K562 (cell line): ENCODE measurements around the gene NCOA1. TPM values are rescaled to one million over a fixed set of nuclear protein-coding genes. Genes with fewer than 3 reads are reported as not detected.

Source experiments
- ATAC-seq: fragments of 200-7000 bp; cut with Tn5 transposase; 3 replicates; pipeline ENCODE4 v1.9.1; 2020; ENCODE audit warnings: moderate library complexity
- BruUV-seq: library from RNA; stranded (reverse); fragments of 400-500 nt; replicated peaks from 2 replicates; lab custom pipeline; 2021; lab: Mats Ljungman, UMichigan
- CTCF ChIA-PET: fragments of 300-600 bp; formaldehyde crosslinking; extraction: SDS; loops from one replicate; lab custom pipeline; 2021; ENCODE audit warnings: low intra/inter-chr PET ratio; lab: Yijun Ruan, JAX
- POLR2A ChIA-PET: fragments of 300-600, 350-650 bp; sonication (Branson Sonifier 250); formaldehyde crosslinking; extraction: SDS; loops from one replicate; lab custom pipeline; 2021; ENCODE audit warnings: antibody characterized with exemption, inconsistent platforms; lab: Yijun Ruan, JAX
- DNase-seq, 4 experiments: peaks; one replicate each; pipeline versions ENCODE4 v3.0.0 to v3.0.0-alpha.2; 2011 to 2018; ENCODE audit warnings: low spot score in 3 of 4, mixed read lengths in 3 of 4; ENCODE audit errors: extremely low read depth in 1 of 4
- FAIRE-seq: peaks from 2 replicates; lab custom pipeline; 2011; peaks lifted over from hg19 to GRCh38; lab: Jason Lieb, UNC
- H2AFZ ChIP-seq: 2 replicates; pipeline ENCODE4 v1.6.0; 2011; ENCODE audit warnings: low read depth, low read length, control low read depth, inconsistent platforms
- H3K27ac ChIP-seq: fragments of 200-600 bp; 3 replicates; pipeline ENCODE4 v1.8.0; 2011; ENCODE audit warnings: low read depth, mild to moderate bottlenecking, control low read depth, inconsistent platforms, low read length, moderate library complexity, mixed read lengths; ENCODE audit errors: extremely low read depth
- H3K27me3 ChIP-seq, 2 experiments: fragments of 300-600 bp in 1 of 2; 2 replicates in 1 of 2; 3 replicates in 1 of 2; pipeline versions ENCODE4 v1.6.0 to v1.8.0; 2011; ENCODE audit warnings: inconsistent platforms in 2 of 2, low read length in 2 of 2, mild to moderate bottlenecking in 1 of 2, mixed read lengths in 1 of 2, moderate library complexity in 1 of 2; ENCODE audit not compliant: control insufficient read depth in 2 of 2, insufficient read depth in 2 of 2
- H3K36me3 ChIP-seq: fragments of 300-600 bp; 3 replicates; pipeline ENCODE4 v1.8.0; 2011; ENCODE audit warnings: mild to moderate bottlenecking, low read length, inconsistent platforms; ENCODE audit not compliant: control insufficient read depth, insufficient read depth
- H3K4me1 ChIP-seq, 2 experiments: fragments of 200-600 bp in 1 of 2; replicated peaks in 1 of 2; 2 replicates in 1 of 2; 3 replicates in 1 of 2; pipeline versions ENCODE4 v1.5.1 to v1.8.0; 2011; ENCODE audit warnings: inconsistent platforms in 2 of 2, low read length in 2 of 2, mild to moderate bottlenecking in 1 of 2, mixed read lengths in 1 of 2, moderate library complexity in 1 of 2; ENCODE audit not compliant: control insufficient read depth in 2 of 2, insufficient read depth in 2 of 2
- H3K4me2 ChIP-seq: 2 replicates; pipeline ENCODE4 v1.6.1; 2011; ENCODE audit warnings: low read length, control low read depth, inconsistent platforms, mixed read lengths; ENCODE audit not compliant: insufficient read depth
- H3K4me3 ChIP-seq: fragments of 200-600 bp; sonication (generic), shearing (Covaris generic); 2 replicates; pipeline ENCODE4 v1.5.1; 2016; ENCODE audit warnings: control low read depth, inconsistent platforms
- H3K79me2 ChIP-seq: fragments of 200-600 bp; 3 replicates; pipeline ENCODE4 v1.8.0; 2011; ENCODE audit warnings: low read length, inconsistent platforms; ENCODE audit not compliant: control insufficient read depth, insufficient read depth
- H3K9ac ChIP-seq, 2 experiments: 2 replicates each; pipeline versions ENCODE4 v1.6.0 to v1.6.1; 2011; ENCODE audit warnings: low read depth in 2 of 2, low read length in 2 of 2, control low read depth in 1 of 2, inconsistent platforms in 1 of 2, mild to moderate bottlenecking in 1 of 2, mixed read lengths in 1 of 2; ENCODE audit not compliant: insufficient read depth in 1 of 2
- H3K9me1 ChIP-seq: one replicate; pipeline ENCODE4 v1.6.0; 2011; ENCODE audit warnings: inconsistent platforms, mild to moderate bottlenecking, low read length, moderate library complexity; ENCODE audit not compliant: control insufficient read depth, insufficient read depth
- H3K9me3 ChIP-seq: replicated peaks from 2 replicates; pipeline ENCODE4 v1.5.1; 2011; ENCODE audit warnings: low read depth, low read length, inconsistent platforms; ENCODE audit not compliant: control insufficient read depth, insufficient read depth
- H4K20me1 ChIP-seq: replicated peaks from 2 replicates; pipeline ENCODE4 v1.6.1; 2011; ENCODE audit warnings: low read length, inconsistent platforms, mixed read lengths; ENCODE audit not compliant: control insufficient read depth, insufficient read depth
- ATF1 ChIP-seq, 2 experiments: fragments of 450-650 bp in 1 of 2; IDR thresholded peaks; 2 replicates each; pipeline ENCODE4 v1.6.1; 2016; ENCODE audit warnings: missing compliant biosample characterization in 1 of 2, missing genetic modification characterization in 1 of 2
- ATF3 ChIP-seq, 2 experiments: fragments of 450-650 bp in 1 of 2; sonication (generic) in 1 of 2; formaldehyde crosslinking in 1 of 2; IDR thresholded peaks in 1 of 2; conservative IDR thresholded peaks in 1 of 2; 2 replicates each; pipeline versions ENCODE4 v1.6.1 to v1.8.1; 2016 to 2023; ENCODE audit warnings: mild to moderate bottlenecking in 2 of 2, moderate library complexity in 2 of 2, inconsistent platforms in 1 of 2, missing genetic modification reagents in 1 of 2
- CBFB ChIP-seq: sonication (generic); formaldehyde crosslinking; IDR thresholded peaks from 2 replicates; pipeline ENCODE4 v1.4.0; 2020; ENCODE audit warnings: mild to moderate bottlenecking, missing genetic modification reagents
- HCFC1 ChIP-seq: IDR thresholded peaks from 2 replicates; pipeline ENCODE4 v1.6.1; 2012; ENCODE audit warnings: low read depth, low read length, improper control_type of control experiment
- MEIS2 ChIP-seq: fragments of 450-650 bp; IDR thresholded peaks from 2 replicates; pipeline ENCODE4 v1.6.1; 2014; ENCODE audit warnings: mild to moderate bottlenecking; ENCODE audit not compliant: partially characterized antibody
- NCOA1 ChIP-seq: fragments of 450-650 bp; IDR thresholded peaks from 2 replicates; pipeline ENCODE4 v1.6.1; 2016; ENCODE audit warnings: low read depth
- NCOA4 ChIP-seq: fragments of 450-650 bp; IDR thresholded peaks from 2 replicates; pipeline ENCODE4 v1.6.1; 2018; ENCODE audit warnings: mild to moderate bottlenecking; ENCODE audit not compliant: partially characterized antibody
- PKNOX1 ChIP-seq: fragments of 450-650 bp; IDR thresholded peaks from 2 replicates; pipeline ENCODE4 v1.6.1; 2016
- SIN3B ChIP-seq: fragments of 450-650 bp; IDR thresholded peaks from 2 replicates; pipeline ENCODE4 v1.6.1; 2017; ENCODE audit warnings: low read depth, mild to moderate bottlenecking, moderate library complexity
- SMARCB1 ChIP-seq: IDR thresholded peaks from 2 replicates; pipeline ENCODE4 v1.6.1; 2011; ENCODE audit warnings: improper control_type of control experiment, low read depth; ENCODE audit not compliant: insufficient read length
- THAP7 ChIP-seq: fragments of 250-450 bp; sonication (Bioruptor Pico); IDR thresholded peaks from 2 replicates; pipeline ENCODE4 v1.5.0; 2021
- THRAP3 ChIP-seq: fragments of 450-650 bp; IDR thresholded peaks from 2 replicates; pipeline ENCODE4 v1.6.1; 2016; ENCODE audit warnings: mild to moderate bottlenecking, inconsistent platforms, borderline replicate concordance
- ZNF277 ChIP-seq: fragments of 250-450 bp; sonication (Bioruptor Pico); IDR thresholded peaks from 2 replicates; pipeline ENCODE4 v1.8.0; 2022; ENCODE audit warnings: inconsistent platforms, mild to moderate bottlenecking, moderate library complexity, borderline replicate concordance
- ZNF518B ChIP-seq: fragments of 250-450 bp; sonication (Bioruptor Pico); IDR thresholded peaks from 2 replicates; pipeline ENCODE4 v1.5.0; 2021; ENCODE audit warnings: mild to moderate bottlenecking, moderate library complexity
- in situ Hi-C: fragments of 300-500 bp; cut with MboI; formaldehyde crosslinking; loops from 4 replicates; pipeline ENCODE4 v1.15.0; 2018; ENCODE audit warnings: inconsistent platforms, mixed read lengths
- intact Hi-C: fragments of 100-400 bp; cut with micrococcal nuclease; formaldehyde crosslinking; loops from 2 replicates; pipeline ENCODE4 v1.14.2; 2022
- polyA plus RNA-seq, 8 experiments: library from polyadenylated mRNA; depleted of rRNA in 4 of 8; stranded (reverse) in 5 of 8; unstranded in 3 of 8; fragments of >200 nt; fragmentation: Nextera tagmentation in 2 of 8; fragmentation: Illumina TruSeq in 1 of 8; extraction: Ambion mirVana in 2 of 8; extraction: Trizol in 1 of 8; gene quantifications; 2 replicates each; pipeline versions ENCODE4 v1.2.1 to v1.2.3, GENCODE V29; 2011 to 2014; ENCODE audit warnings: inconsistent platforms in 1 of 8, missing spikeins in 1 of 8
- total RNA-seq, 7 experiments: library from RNA; depleted of rRNA in 6 of 7; stranded (reverse); fragments of >200 nt in 6 of 7; fragmentation: Illumina TruSeq in 2 of 7; extraction: Trizol in 2 of 7; gene quantifications; 2 replicates each; pipeline versions ENCODE4 v1.2.1 to v1.2.3, GENCODE V29; 2011 to 2021; ENCODE audit warnings: low replicate concordance in 1 of 7

Gene NCOA1
- total and polyA plus RNA-seq, 9 of the 15 experiments (the other 6 are each of a cell fraction or from before 2014, with no cell fraction given): 4.9 to 25.7 (median 17.0) TPM

GRCh38 chr2:24806661-24807036, 315.6 kb downstream of the NCOA1 start:
- Histone ChIP-seq H3K4me1 (peaks cover 3 to 17% of the 10 kb centered on the region in 2 experiments), H3K79me2 (peaks cover 53% of the 10 kb centered on the region), H3K4me2 (no peak overlapping the region), H3K27ac (peak overlapping the region; percentile 60; the same call in 2 of the 3 replicates), H3K27me3 (no peaks in the 10 kb centered on the region), H3K9me3 (no peaks in the 10 kb centered on the region; the same call in 1 of the 2 replicates), H3K36me3 (peaks cover 25% of the 10 kb centered on the region), H3K9ac (no peak overlapping the region), H4K20me1 (no peaks in the 10 kb centered on the region), H3K4me3 (no peak overlapping the region), H3K9me1 (no peaks in the 10 kb centered on the region), H2AFZ (no peak overlapping the region)
- no peak for TF ChIP-seq THRAP3
- TF ChIP-seq ATF1 (CRISPR knock-in tag; IDR thresholded peaks at IDR 0.05): no peak
- TF ChIP-seq ATF1 (tag; IDR thresholded peaks at IDR 0.05): no peak
- no peak for TF ChIP-seq NCOA1
- TF ChIP-seq ATF3 (IDR thresholded peaks at IDR 0.05): no peak
- no peak for TF ChIP-seq ATF3 (CRISPR knock-in tag; conservative IDR thresholded peaks at IDR 0.05)
- TF ChIP-seq PKNOX1: peak; percentile 56
- TF ChIP-seq MEIS2: peak; percentile 55
- no peak for TF ChIP-seq SIN3B
- TF ChIP-seq CBFB (CRISPR knock-in tag): no peak
- no peak for TF ChIP-seq HCFC1
- TF ChIP-seq SMARCB1: no peak
- TF ChIP-seq ZNF277 (CRISPR knock-in tag): no peak
- TF ChIP-seq ZNF518B (CRISPR knock-in tag): no peak
- no peak for TF ChIP-seq NCOA4
- TF ChIP-seq THAP7: no peak
- POLR2A ChIA-PET: interaction anchor here (1.1 to 2.8 kb wide), 3 partner anchors 9 to 15 kb away, joined by 3 to 10 read pairs (median 3); partner anchors contain the start of genes CENPO and PTRHD1
- ATAC-seq (peak; percentile 75), DNase-seq (no peak), FAIRE-seq (no peak)
- intact Hi-C loops: no loop called here
- BruUV-seq: no TSS peak
- in situ Hi-C loops: no loop called here
- CTCF ChIA-PET: no interaction called here
